GM12874 (cell line): ENCODE measurements around the gene CLSTN2.

Experiments used
- CTCF ChIP-seq: IDR thresholded peaks from 2 replicates; pipeline ENCODE4 v1.5.1; 2011; ENCODE audit warnings: low read depth, mild to moderate bottlenecking, control low read depth, low read length, moderate library complexity; ENCODE audit not compliant: insufficient read depth

CLSTN2 gene

GRCh38 chr3:140428380-140428779 lies 493.4 kb downstream of the CLSTN2 start:
- no peak for TF ChIP-seq CTCF

GRCh38 chr3:140429791-140430190 lies 494.8 kb downstream of the CLSTN2 start:
- TF ChIP-seq CTCF = no peak

DNA sequence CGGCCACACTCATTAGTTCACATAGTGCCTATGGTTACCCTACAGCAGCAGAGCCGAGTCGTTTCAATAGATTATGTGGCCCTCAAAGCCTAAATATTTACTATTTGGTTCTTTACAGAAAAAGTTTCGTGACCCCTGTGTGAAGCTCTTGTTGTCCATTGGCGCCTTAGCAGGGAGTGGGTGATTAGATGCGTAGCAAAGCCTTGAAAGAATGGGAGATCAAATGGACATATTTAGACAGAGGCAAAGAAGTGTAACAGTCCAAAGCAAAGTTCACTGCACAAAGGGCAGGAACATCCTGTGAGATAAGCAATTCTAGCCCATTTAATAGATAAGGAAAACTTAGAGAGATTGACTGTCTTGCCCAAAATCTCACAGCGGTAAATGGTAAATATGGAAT lies 495.5 kb downstream of the CLSTN2 start:
- TF ChIP-seq CTCF = no peak

DNA sequence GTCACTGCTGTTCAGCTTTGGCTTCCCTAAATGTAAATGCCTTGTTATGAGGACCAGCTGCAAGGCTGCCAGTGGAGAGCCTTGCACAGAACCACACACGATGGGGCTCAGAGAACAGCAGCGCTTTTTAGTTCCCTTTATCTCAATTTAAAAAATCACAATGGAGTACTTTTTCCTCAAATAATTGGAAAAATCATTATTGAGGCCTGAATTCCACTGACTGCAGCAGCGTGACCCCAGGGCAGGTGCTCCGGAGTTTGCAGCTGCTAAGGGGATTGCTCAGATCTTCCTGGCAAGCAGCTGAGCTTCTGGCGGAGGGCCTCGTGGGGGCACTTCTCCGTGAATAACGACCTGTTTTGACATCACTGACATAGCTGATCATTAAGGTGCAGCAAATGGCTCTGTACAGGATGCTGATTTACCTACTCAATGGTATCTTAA lies 497.3 kb downstream of the CLSTN2 start:
- TF ChIP-seq CTCF = no peak

DNA sequence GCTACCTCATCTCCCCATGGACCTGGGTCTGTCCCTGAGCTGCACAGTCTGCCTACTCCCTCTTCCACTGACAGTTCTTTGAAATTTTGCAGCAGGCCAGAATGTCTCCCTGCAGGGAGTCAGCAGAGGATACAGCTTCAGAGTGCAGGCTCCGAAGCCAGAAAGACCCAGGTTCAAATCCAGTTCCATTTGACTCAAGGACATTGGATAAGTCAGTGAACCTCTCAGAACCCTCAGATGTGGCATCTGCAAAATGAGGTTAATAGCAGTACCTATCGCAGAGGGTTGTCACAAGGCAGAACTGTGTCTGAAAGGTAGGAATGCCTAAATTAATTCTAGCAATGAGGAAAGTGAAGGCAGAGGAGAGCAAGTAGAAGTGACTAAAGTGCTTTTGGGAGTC lies 498.4 kb downstream of the CLSTN2 start:
- TF ChIP-seq CTCF = no peak

DNA sequence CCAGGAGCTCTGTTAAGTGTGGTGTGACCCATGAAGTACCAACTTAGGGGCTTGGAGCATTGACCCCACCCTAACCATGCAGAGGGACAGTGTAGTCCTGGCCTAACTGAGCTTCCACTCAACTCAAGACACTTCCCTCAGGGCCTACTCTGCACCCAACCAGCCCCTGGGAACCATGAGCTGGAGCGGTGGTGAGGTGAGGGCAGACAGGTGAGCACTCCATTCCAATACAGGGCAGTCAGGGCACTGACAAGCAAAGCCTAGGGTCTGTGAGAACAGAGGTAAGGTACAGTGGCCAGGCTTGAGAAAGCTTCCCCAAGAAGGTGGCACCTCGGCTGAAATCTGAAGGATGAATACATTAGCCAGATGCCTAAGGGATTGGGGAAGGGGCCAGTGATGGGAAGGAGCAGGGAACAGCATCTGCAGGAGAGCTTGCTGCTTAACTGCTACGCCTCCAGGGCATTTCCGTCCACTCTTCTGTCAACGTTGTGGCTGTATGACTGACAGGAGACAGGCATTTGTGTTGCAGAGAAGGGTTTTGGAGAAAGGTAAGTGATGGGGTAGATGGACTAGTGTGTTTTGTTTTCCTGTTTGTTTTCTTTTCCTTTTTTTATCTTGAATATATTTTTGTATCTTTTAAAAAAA lies 499.4 kb downstream of the CLSTN2 start:
- TF ChIP-seq CTCF = no peak

DNA sequence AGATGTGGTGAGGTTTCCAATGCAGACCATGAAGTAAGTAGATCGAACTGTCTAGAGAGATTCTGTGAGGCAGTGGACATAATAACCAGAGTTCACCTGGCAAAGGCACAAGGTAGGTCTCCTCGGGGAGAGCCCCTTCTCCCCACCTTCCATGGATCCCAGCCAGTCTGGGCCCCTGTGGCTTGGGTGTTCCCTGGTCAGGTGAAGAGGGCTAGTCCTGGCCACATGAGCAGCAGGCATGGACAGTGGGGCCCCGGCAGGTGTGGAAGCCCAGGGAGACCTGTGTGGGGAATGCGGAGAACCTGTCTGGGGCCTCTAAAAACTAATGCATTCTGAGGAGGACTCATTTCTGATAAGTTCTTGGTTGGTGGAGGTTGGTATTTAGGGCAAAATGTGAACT lies 501.4 kb downstream of the CLSTN2 start:
- no peak for TF ChIP-seq CTCF
